Lung (tissue), 12 donors: ENCODE data around the gene VPS35. TPM values are rescaled to one million over a fixed set of nuclear protein-coding genes. Genes with fewer than 3 reads are reported as not detected.

Source experiments
- ATAC-seq: fragments of 200-7000 bp; cut with Tn5 transposase; one replicate; pipeline ENCODE4 v1.9.1; 2020; ENCODE audit warnings: moderate number of reproducible peaks; ENCODE audit not compliant: insufficient read depth, low FRiP score
- DNase-seq, 3 donors: peaks; one replicate each; pipeline ENCODE4 v3.0.0-alpha.2; 2013 to 2017
- H3K27ac ChIP-seq, 2 donors: one replicate each; pipeline ENCODE4 v1.5.1; 2013; ENCODE audit warnings: mild to moderate bottlenecking in 2 of 2, moderate library complexity in 2 of 2, control low read depth in 1 of 2, inconsistent platforms in 1 of 2, low read depth in 1 of 2, low read length in 1 of 2
- H3K27me3 ChIP-seq, 3 donors: one replicate each; pipeline ENCODE4 v1.5.1; 2013; ENCODE audit warnings: low read length in 2 of 3; ENCODE audit not compliant: control insufficient read depth in 3 of 3, insufficient read depth in 3 of 3
- H3K36me3 ChIP-seq, 4 donors: one replicate each; pipeline ENCODE4 v1.5.1; 2013; ENCODE audit warnings: low read length in 4 of 4, mild to moderate bottlenecking in 1 of 4, moderate library complexity in 1 of 4; ENCODE audit not compliant: control insufficient read depth in 4 of 4, insufficient read depth in 4 of 4
- H3K4me1 ChIP-seq, 5 donors: one replicate each; pipeline ENCODE4 v1.5.1; 2013; ENCODE audit warnings: low read length in 5 of 5, mild to moderate bottlenecking in 2 of 5, moderate library complexity in 1 of 5; ENCODE audit not compliant: control insufficient read depth in 5 of 5, insufficient read depth in 5 of 5
- H3K4me3 ChIP-seq: one replicate; pipeline ENCODE4 v1.5.1; 2013; ENCODE audit warnings: mild to moderate bottlenecking, control low read depth, moderate library complexity
- H3K9ac ChIP-seq, 2 donors: one replicate each; pipeline ENCODE4 v1.5.1; 2013; ENCODE audit warnings: low read length in 2 of 2, control low read depth in 1 of 2; ENCODE audit not compliant: insufficient read depth in 1 of 2
- H3K9me3 ChIP-seq, 4 donors: one replicate each; pipeline ENCODE4 v1.5.1; 2013; ENCODE audit warnings: low read length in 3 of 4, mild to moderate bottlenecking in 1 of 4, moderate library complexity in 1 of 4; ENCODE audit not compliant: control insufficient read depth in 4 of 4, insufficient read depth in 3 of 4
- CTCF ChIP-seq: IDR thresholded peaks from 2 replicates; pipeline ENCODE4 v1.5.1; 2012; ENCODE audit warnings: mild to moderate bottlenecking; ENCODE audit errors: control extremely low read depth, extremely low read depth
- WGBS, 2 donors: extraction: QIAGEN DNeasy Blood & Tissue Kit; methylation state at CpG; one replicate each; pipeline ENCODE4 v1.1.7; 2013; 5-methylcytosine and 5-hydroxymethylcytosine counted together
- polyA plus RNA-seq, 2 donors: library from polyadenylated mRNA; stranded (reverse); fragments of 200-250 nt; gene quantifications; one replicate each; pipeline ENCODE4 v1.2.1, GENCODE V29; 2013
- total RNA-seq, 2 donors: library from RNA; depleted of rRNA in 1 of 2; stranded (reverse); fragments of >200 nt in 1 of 2; gene quantifications; one replicate each; pipeline ENCODE4 v1.2.1, GENCODE V29; 2014 to 2021
- donor health status: control.
- donor health status: control.
- donor health status: Bipolar disorder and iron deficiency.
- donor health status: healthy.
- donor health status: DM: yes; HTN: yes; CAD: no.

Gene VPS35
- total and polyA plus RNA-seq, 4 donors: 16.6 to 104 (median 69.0) TPM

GRCh38 chr16:46706642-46707041 lies 17.7 kb upstream of the VPS35 start:
- Histone ChIP-seq H3K4me3 (no peak overlapping the region), H3K36me3 (peaks cover 0 to 21% (median 0%) of the 10 kb centered on the region in 4 donors), H3K27ac (no peak overlapping the region), H3K27me3 (no peaks in the 10 kb centered on the region), H3K9me3 (no peaks in the 10 kb centered on the region), H3K4me1 (peaks cover 0 to 5% (median 0%) of the 10 kb centered on the region in 5 donors), H3K9ac (no peak overlapping the region)
- TF ChIP-seq CTCF: no peak
- WGBS, 2 donors: 0% methylated on average over 1 of the region's 1 CpG
- no peak for DNase-seq
- no peak for ATAC-seq

GRCh38 chr16:46702030-46702429 lies 13.1 kb upstream of the VPS35 start:
- DNase-seq: no peak
- no peaks in the 10 kb centered on the region for H3K27me3 ChIP-seq
- H3K27ac ChIP-seq: no peak overlapping the region
- no peak overlapping the region for H3K4me3 ChIP-seq
- peaks cover 0 to 9% (median 0%) of the 10 kb centered on the region in 4 donors for H3K36me3 ChIP-seq
- no peak for TF ChIP-seq CTCF
- no peak for ATAC-seq
- WGBS, 2 donors: 89 to 91% methylated on average over 2 of the region's 2 CpGs
- no peaks in the 10 kb centered on the region for H3K9me3 ChIP-seq
- H3K9ac ChIP-seq: no peak overlapping the region
- H3K4me1 ChIP-seq: no peaks in the 10 kb centered on the region

- Histone ChIP-seq H3K9ac (no peak overlapping the region), H3K4me3 (no peak overlapping the region), H3K27me3 (no peaks in the 10 kb centered on the region), H3K4me1 (no peaks in the 10 kb centered on the region), H3K27ac (no peak overlapping the region), H3K36me3 (peaks cover 0 to 9% (median 0%) of the 10 kb centered on the region in 4 donors), H3K9me3 (no peaks in the 10 kb centered on the region)
- 92 to 94% methylated on average over 4 of the region's 4 CpGs for WGBS, 2 donors
- TF ChIP-seq CTCF: no peak
- DNase-seq (no peak), ATAC-seq (no peak)
Measured at GRCh38 chr16:46701615-46702014, 12.6 kb upstream of the VPS35 start.

- WGBS, 2 donors: 93 to 94% methylated on average over 3 of the region's 3 CpGs
- H3K27me3 ChIP-seq: no peaks in the 10 kb centered on the region
- no peak overlapping the region for H3K27ac ChIP-seq
- H3K4me3 ChIP-seq: no peak overlapping the region
- H3K9me3 ChIP-seq: no peaks in the 10 kb centered on the region
- H3K4me1 ChIP-seq: no peaks in the 10 kb centered on the region
- no peak for ATAC-seq
- DNase-seq: no peak
- TF ChIP-seq CTCF: no peak
- peaks cover 0 to 7% (median 0%) of the 10 kb centered on the region in 4 donors for H3K36me3 ChIP-seq
- no peak overlapping the region for H3K9ac ChIP-seq
Measured at GRCh38 chr16:46700048-46700447, 11.1 kb upstream of the VPS35 start.
